Stimulated activated CD4-positive, alpha-beta T cell treated with anti-CD3 and anti-CD28 coated beads, Interleukin-12 subunit alpha, Interleukin-12 subunit beta, amount 100 ng/mL, for 24 hours (primary cell): ENCODE measurements around the gene KRTAP5-2.
"Not testable (repeated sequence)": the region's sequence is repeated elsewhere in the genome, so short reads cannot be mapped to it uniquely, and the experiment has no call there.

Source experiments
- DNase-seq, 2 experiments: peaks; one replicate each; pipeline ENCODE4 v3.0.0-alpha.2; 2020; ENCODE audit warnings: low read depth in 2 of 2

KRTAP5-2 gene

GRCh38 chr11:1628506-1629325 lies 30.6 kb upstream of the KRTAP5-2 start:
- peak; percentile 38 to 55 for DNase-seq

GRCh38 chr11:1625541-1625940 lies 27.4 kb upstream of the KRTAP5-2 start:
- no peak for DNase-seq

GRCh38 chr11:1624621-1625020 lies 26.5 kb upstream of the KRTAP5-2 start:
- no peak for DNase-seq

- no peak for DNase-seq
Measured at GRCh38 chr11:1623716-1624115, 25.6 kb upstream of the KRTAP5-2 start.

GRCh38 chr11:1622086-1622485 lies 24.0 kb upstream of the KRTAP5-2 start, which contains the start of gene KRTAP5-4:
Gene KRTAP5-4, minus strand, starts transcription at chr11:1622138. Its CDS starts 45 bp downstream, at chr11:1622093.
- DNase-seq, result no peak

GRCh38 chr11:1619449-1619848 lies 21.4 kb upstream of the KRTAP5-2 start:
- no peak for DNase-seq

GRCh38 chr11:1618231-1618630 lies 20.1 kb upstream of the KRTAP5-2 start:
- no peak for DNase-seq

- no peak for DNase-seq
Measured at GRCh38 chr11:1608363-1608762, 10.3 kb upstream of the KRTAP5-2 start, which contains the start of gene KRTAP5-3. Gene KRTAP5-3, minus strand, starts transcription at chr11:1608463. Its CDS starts 78 bp downstream, at chr11:1608385.

- not testable (repeated sequence) for DNase-seq
Measured at GRCh38 chr11:1607901-1608300, 9.8 kb upstream of the KRTAP5-2 start.

GRCh38 chr11:1607156-1607845 lies 9.2 kb upstream of the KRTAP5-2 start:
- DNase-seq, result not testable (repeated sequence)

GRCh38 chr11:1605923-1606322 lies 7.8 kb upstream of the KRTAP5-2 start:
- DNase-seq, result not testable (repeated sequence)

GRCh38 chr11:1604711-1605110 lies 6.6 kb upstream of the KRTAP5-2 start:
- no peak for DNase-seq

GRCh38 chr11:1604181-1604580 lies 6.1 kb upstream of the KRTAP5-2 start:
- DNase-seq, result no peak

GRCh38 chr11:1603629-1604028 lies 5.5 kb upstream of the KRTAP5-2 start:
- DNase-seq, result no peak

GRCh38 chr11:1601663-1602062 lies 3.6 kb upstream of the KRTAP5-2 start:
- DNase-seq, result not testable (repeated sequence)

- DNase-seq, result no peak
Measured at GRCh38 chr11:1600626-1601025, 2.5 kb upstream of the KRTAP5-2 start.

GRCh38 chr11:1598816-1599215 lies 722 bp upstream of the KRTAP5-2 start:
- DNase-seq, result no peak

GRCh38 chr11:1598406-1598805 lies 312 bp upstream of the KRTAP5-2 start:
- DNase-seq, result not testable (repeated sequence)

- no peak for DNase-seq
Measured at GRCh38 chr11:1597331-1597993, 632 bp downstream of the KRTAP5-2 start.

- not testable (repeated sequence) for DNase-seq
Measured at GRCh38 chr11:1596576-1597121, 1.4 kb downstream of the KRTAP5-2 start.

- not testable (repeated sequence) for DNase-seq
Measured at GRCh38 chr11:1595994-1596575, 2.0 kb downstream of the KRTAP5-2 start.

- DNase-seq, result no peak
Measured at GRCh38 chr11:1592628-1593027, 5.5 kb downstream of the KRTAP5-2 start.
